ENCODE data around the gene JHY.

Gene JHY

DNA sequence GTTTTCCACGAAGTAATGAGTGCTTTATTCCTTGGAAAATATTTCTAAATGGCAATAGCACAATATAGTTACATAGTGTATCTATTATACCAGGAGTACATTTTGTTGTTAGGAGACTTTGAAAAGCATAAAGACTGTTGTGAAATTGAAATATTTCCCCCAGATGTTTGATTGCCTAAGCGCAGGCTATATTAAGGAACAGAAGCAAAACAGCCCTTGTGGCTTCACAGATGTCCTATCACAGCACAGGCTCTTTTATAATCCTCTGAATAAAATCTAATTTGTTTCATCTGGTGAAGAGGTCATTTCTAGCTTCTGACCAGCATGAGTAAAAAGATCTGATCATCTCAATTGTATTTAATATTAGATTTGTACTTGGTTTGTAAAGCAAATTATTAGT lies 50.9 kb downstream of the JHY start:
- Histone ChIP-seq H3F3A (ENCODE audit: low read depth) (no peaks in the 10 kb centered on the region), H3K9me3 (ENCODE audit: insufficient read depth, low read depth, low read length) (no peaks in the 10 kb centered on the region), H2AFZ (ENCODE audit: low read length) (no peak overlapping the region), H3K4me2 (ENCODE audit: low read depth, low read length, poor library complexity, severe bottlenecking) (no peak overlapping the region), H3K36me3 (ENCODE audit: insufficient read depth, low read length) (no peaks in the 10 kb centered on the region), H3K4me3 (ENCODE audit: low read length, poor library complexity, severe bottlenecking) (no peak overlapping the region), H4K20me1 (ENCODE audit: insufficient read depth, low read length, poor library complexity, severe bottlenecking) (no peaks in the 10 kb centered on the region), H3K79me2 (ENCODE audit: insufficient read depth, low read length) (no peaks in the 10 kb centered on the region), H3K9ac (ENCODE audit: low read depth, low read length, poor library complexity, severe bottlenecking) (no peak overlapping the region), H3K27me3 (ENCODE audit: insufficient read depth, low read length, poor library complexity, severe bottlenecking) (no peaks in the 10 kb centered on the region), H3K4me1 (ENCODE audit: insufficient read depth, low read length, poor library complexity, severe bottlenecking) (peaks cover 3% of the 10 kb centered on the region), H3K9me2 (replicated peaks; ENCODE audit: low read depth, low read length) (no peaks in the 10 kb centered on the region)
- TF ChIP-seq, protein P1, sequence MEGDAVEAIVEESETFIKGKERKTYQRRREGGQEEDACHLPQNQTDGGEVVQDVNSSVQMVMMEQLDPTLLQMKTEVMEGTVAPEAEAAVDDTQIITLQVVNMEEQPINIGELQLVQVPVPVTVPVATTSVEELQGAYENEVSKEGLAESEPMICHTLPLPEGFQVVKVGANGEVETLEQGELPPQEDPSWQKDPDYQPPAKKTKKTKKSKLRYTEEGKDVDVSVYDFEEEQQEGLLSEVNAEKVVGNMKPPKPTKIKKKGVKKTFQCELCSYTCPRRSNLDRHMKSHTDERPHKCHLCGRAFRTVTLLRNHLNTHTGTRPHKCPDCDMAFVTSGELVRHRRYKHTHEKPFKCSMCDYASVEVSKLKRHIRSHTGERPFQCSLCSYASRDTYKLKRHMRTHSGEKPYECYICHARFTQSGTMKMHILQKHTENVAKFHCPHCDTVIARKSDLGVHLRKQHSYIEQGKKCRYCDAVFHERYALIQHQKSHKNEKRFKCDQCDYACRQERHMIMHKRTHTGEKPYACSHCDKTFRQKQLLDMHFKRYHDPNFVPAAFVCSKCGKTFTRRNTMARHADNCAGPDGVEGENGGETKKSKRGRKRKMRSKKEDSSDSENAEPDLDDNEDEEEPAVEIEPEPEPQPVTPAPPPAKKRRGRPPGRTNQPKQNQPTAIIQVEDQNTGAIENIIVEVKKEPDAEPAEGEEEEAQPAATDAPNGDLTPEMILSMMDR (conservative IDR thresholded peaks at IDR 0.05; ENCODE audit: low read length): no peak
- TF ChIP-seq EZH2phosphoT487 (IDR thresholded peaks at IDR 0.05; ENCODE audit: borderline replicate concordance): no peak

DNA sequence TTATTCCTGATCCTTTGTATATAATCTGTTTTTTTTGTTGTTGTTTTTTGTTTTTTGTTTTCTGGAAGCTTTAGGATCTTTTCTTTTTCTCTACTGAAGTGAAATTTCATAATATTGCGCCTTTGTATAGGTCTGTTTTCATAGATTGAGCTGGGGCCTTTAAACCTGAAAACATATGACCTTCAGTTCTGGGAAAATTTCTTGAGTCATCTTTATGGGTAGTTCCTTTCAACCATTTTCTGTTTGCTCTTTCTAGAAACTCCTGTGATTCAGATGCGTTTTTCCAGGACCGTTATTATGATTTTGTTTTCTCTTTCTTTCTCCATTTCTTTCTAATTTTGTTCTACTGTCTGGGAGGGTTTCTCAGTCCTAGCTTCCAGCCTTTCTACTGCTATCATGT lies 55.4 kb downstream of the JHY start:
- Histone ChIP-seq H3K36me3 (ENCODE audit: insufficient read depth, low read length) (no peaks in the 10 kb centered on the region), H3K4me2 (ENCODE audit: low read depth, low read length, poor library complexity, severe bottlenecking) (no peak overlapping the region), H3K27me3 (ENCODE audit: insufficient read depth, low read length, poor library complexity, severe bottlenecking) (no peaks in the 10 kb centered on the region), H3K9me2 (replicated peaks; ENCODE audit: low read depth, low read length) (no peaks in the 10 kb centered on the region), H3K9ac (ENCODE audit: low read depth, low read length, poor library complexity, severe bottlenecking) (no peak overlapping the region), H2AFZ (ENCODE audit: low read length) (no peak overlapping the region), H3K4me3 (ENCODE audit: low read length, poor library complexity, severe bottlenecking) (no peak overlapping the region), H3F3A (ENCODE audit: low read depth) (no peaks in the 10 kb centered on the region), H3K79me2 (ENCODE audit: insufficient read depth, low read length) (no peaks in the 10 kb centered on the region), H3K9me3 (ENCODE audit: insufficient read depth, low read depth, low read length) (no peaks in the 10 kb centered on the region), H4K20me1 (ENCODE audit: insufficient read depth, low read length, poor library complexity, severe bottlenecking) (no peaks in the 10 kb centered on the region), H3K4me1 (ENCODE audit: insufficient read depth, low read length, poor library complexity, severe bottlenecking) (no peaks in the 10 kb centered on the region)
- TF ChIP-seq, protein P1 (conservative IDR thresholded peaks at IDR 0.05; ENCODE audit: low read length): no peak
- no peak for TF ChIP-seq EZH2phosphoT487 (IDR thresholded peaks at IDR 0.05; ENCODE audit: borderline replicate concordance)

DNA sequence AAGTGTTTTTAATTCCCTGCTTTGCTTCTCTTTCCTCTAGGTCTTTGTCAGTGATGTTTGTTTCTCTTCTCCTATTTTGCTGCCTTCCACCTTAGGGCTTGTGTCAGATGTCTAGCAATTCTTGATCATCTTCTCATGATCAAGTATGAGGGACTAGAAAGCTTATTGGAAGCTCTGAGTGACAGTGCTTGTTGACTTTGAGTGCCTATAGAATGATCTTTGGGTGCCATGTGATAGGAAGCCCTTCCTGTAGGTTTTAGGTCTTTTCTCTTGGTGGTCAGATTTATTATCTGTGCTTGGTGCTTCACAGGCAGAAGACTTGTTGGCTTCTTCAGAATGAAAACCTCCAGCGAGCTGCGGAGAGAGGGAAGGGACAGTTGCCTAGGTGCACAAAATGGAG lies 56.0 kb downstream of the JHY start:
- H3K9ac ChIP-seq (ENCODE audit: low read depth, low read length, poor library complexity, severe bottlenecking): no peak overlapping the region
- no peaks in the 10 kb centered on the region for H3K79me2 ChIP-seq (ENCODE audit: insufficient read depth, low read length)
- no peaks in the 10 kb centered on the region for H3K9me2 ChIP-seq (replicated peaks; ENCODE audit: low read depth, low read length)
- no peaks in the 10 kb centered on the region for H4K20me1 ChIP-seq (ENCODE audit: insufficient read depth, low read length, poor library complexity, severe bottlenecking)
- H3K4me2 ChIP-seq (ENCODE audit: low read depth, low read length, poor library complexity, severe bottlenecking): no peak overlapping the region
- no peaks in the 10 kb centered on the region for H3K27me3 ChIP-seq (ENCODE audit: insufficient read depth, low read length, poor library complexity, severe bottlenecking)
- no peaks in the 10 kb centered on the region for H3K9me3 ChIP-seq (ENCODE audit: insufficient read depth, low read depth, low read length)
- no peak for TF ChIP-seq EZH2phosphoT487 (IDR thresholded peaks at IDR 0.05; ENCODE audit: borderline replicate concordance)
- TF ChIP-seq, protein P1 (conservative IDR thresholded peaks at IDR 0.05; ENCODE audit: low read length): no peak
- H3K36me3 ChIP-seq (ENCODE audit: insufficient read depth, low read length): no peaks in the 10 kb centered on the region
- no peak overlapping the region for H3K4me3 ChIP-seq (ENCODE audit: low read length, poor library complexity, severe bottlenecking)
- H2AFZ ChIP-seq (ENCODE audit: low read length): no peak overlapping the region
- H3F3A ChIP-seq (ENCODE audit: low read depth): no peaks in the 10 kb centered on the region
- H3K4me1 ChIP-seq (ENCODE audit: insufficient read depth, low read length, poor library complexity, severe bottlenecking): no peaks in the 10 kb centered on the region
